NCI-H1930 (cell line): ENCODE measurements around the gene ACSF3.
"Not testable (repeated sequence)": the region's sequence is repeated elsewhere in the genome, so short reads cannot be mapped to it uniquely, and the experiment has no call there.

Experiments used
- DNase-seq, 2 experiments: peaks; one replicate each; lab custom pipeline; 2025; lab: John Stamatoyannopoulos, UW

ACSF3 gene

GRCh38 chr16:89190150-89190958 lies 96.7 kb downstream of the ACSF3 start:
- DNase-seq, result no peak

- no peak for DNase-seq
Measured at GRCh38 chr16:89191033-89191900, 97.6 kb downstream of the ACSF3 start.

DNA sequence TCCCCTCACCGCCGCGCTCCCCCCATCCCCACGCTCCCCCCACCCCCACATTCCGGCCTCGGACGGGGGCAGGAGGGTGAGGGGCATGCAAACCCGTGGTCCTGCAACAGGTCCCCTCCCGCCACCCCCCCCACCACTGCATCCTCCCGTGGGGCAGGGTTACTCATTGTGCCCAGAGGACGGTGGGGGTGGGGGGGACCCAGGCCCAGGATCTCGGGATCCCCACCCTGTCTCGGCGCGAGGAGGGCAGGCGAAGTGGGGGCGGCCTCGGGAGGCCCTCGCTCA lies 98.2 kb downstream of the ACSF3 start:
- DNase-seq, result no peak

- DNase-seq, result not testable (repeated sequence)
Measured at GRCh38 chr16:89192186-89192955, 98.7 kb downstream of the ACSF3 start.

DNA sequence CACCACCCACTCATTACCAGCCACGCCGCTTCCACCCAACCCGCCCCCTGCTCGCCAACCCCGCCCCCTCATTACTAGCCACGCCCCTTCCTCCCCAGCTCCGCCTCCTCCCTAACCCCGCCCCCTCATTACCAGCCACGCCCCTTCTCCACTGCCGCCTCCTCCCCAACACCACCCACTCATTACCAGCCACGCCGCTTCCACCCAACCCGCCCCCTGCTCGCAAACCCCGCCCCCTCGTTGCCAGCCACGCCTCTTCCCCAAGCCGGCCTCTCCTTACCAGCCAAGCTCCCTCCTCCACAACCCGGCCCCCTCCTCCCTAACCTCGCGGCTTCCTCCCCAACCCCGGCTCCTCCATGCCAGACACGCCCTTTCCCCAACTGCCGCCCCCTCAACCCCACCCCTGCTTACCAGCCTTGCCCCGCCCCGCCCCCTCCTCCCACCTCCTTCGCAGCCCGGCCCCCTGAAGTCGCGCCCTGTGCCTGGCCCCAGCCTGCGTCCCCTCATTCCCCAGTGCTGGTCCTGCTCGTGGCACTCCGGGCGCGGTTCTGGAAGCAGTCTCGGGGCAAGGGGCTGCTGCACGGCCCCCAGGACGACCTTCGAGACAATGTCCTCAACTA lies 99.4 kb downstream of the ACSF3 start:
- DNase-seq, result no peak

DNA sequence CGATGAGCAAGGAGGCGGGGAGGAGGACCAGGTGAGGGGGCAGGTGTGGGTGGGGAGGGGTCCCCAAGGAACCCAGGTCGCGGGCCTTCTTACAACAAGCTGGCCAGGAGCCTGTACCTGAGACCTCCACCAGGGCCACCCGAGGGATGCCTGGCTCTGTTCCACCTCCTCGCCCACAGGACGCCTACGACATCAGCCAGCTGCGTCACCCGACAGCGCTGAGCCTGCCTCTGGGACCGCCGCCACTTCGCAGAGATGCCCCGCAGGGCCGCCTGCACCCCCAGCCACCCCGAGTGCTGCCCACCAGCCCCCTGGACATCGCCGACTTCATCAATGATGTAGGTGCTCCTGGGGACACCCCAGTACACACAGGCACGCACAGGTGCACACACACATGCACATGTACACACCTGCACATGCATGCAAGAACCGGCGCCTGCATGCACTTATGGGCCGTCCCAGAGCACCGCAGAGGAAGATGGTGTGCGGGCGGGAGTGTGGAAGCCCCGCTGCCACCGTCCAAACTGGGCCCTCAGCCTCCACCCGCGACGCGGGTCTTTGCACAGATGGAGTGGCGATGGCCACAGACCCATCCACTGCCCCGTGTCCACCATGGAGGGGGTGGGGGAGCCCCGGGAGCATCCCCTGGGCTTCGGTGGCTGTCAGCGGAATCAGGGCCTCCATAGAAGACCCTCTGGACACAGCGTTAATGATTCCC lies 100.1 kb downstream of the ACSF3 start:
- DNase-seq, result no peak

DNA sequence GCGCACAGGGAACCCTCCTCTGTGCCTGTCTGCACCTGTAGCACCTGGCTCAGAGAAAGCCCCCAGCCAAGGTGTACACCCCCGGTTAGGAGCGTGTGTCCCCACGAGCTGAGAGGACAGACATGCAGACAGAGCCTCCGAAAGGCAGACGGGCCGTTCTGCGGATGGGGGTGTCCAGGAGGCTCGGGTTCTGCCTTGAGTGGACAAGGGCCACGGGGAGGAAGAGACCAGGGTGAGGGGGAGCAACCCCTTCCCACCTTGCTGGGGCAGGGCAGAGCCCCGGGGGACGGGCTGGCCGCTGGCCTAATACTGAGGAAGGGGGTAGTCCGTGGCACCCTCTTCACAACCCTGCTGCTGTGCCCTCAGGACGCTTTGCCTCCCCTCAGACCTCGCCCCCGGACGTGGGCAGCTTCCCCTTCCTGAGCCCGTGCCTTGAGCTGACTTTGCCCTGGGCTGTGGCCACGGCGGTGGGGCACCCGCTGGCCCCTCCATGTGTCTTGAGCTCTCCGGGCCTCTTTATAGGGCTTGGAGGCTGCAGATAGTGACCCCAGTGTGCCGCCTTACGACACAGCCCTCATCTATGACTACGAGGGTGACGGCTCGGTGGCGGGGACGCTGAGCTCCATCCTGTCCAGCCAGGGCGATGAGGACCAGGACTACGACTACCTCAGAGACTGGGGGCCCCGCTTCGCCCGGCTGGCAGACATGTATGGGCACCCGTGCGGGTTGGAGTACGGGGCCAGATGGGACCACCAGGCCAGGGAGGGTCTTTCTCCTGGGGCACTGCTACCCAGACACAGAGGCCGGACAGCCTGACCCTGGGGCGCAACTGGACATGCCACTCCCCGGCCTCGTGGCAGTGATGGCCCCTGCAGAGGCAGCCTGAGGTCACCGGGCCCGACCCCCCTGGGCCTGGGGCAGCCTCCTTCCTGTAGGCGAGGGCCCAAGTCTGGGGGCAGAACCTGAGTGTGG lies 101.0 kb downstream of the ACSF3 start:
- no peak for DNase-seq

DNA sequence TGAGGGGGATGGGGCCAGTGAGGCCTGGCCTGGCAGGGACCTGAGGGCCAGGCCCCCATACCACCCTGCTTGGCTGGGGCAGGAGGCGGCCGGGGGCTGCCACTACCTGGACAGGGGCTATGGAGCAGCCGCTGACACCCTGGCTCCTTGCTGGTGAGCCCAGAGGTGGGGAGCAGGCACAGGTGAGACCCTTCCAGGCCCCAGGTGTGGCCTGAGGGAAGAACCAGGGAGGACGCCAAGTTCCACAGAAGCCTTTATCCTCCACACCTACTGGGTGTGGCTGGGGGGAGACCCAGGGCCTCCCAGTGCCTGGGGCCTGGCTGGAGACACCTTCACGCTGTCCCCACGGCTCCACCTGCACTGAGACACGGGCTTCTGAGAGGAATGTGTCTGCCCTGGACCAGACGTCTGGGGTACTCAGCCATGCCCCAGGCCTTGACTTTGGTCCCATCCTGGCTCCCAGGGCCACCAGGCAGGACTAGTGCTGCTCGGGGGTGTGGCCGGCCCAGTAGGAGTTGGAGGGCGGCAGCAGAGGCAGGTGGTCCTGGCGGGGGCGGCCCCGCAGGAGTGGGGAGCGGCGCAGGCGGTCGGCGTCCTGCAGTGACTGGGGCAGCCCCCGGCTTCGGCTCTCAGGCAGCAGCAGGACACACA lies 102.0 kb downstream of the ACSF3 start:
- DNase-seq, result no peak

- DNase-seq, result no peak
Measured at GRCh38 chr16:89197033-89197632, 103.5 kb downstream of the ACSF3 start.

DNA sequence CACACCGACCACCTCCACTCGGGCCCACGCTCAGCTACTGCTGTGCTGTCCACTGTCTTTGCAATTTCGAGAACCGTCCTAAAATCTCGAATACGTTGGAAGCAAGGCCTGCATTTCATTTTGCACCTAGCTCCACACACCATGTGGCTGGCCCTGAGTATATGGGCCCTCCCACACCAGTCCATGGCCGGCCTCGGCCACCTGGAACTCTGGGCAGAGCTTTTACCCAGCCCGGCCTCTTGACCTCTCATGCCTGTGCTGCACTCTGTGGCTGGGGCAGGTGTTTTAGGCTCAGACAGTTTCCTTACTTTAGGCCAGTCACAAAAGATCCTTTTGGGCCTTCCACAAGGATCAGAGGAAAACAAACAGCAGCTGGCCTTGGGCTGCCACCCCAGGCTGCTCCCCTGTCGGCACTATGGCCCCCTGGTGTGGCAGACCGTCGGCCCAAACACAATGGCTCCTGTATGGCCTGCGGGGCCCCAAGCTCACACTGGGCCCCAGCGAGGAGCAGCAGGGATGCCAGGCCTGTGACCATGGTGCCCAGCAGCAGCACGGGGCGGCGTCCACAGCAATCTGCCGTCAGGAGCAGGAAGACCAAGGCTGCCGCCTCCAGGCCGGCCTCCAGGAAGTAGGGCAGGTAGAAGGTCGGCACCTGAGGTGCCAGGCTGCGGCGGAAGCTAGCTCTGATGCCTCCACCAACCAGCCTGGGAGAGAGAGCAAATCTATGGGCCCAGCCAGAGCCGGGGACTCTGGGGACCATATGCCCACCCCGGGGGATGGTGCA lies 104.2 kb downstream of the ACSF3 start:
- DNase-seq, result no peak

GRCh38 chr16:89198417-89199240 lies 105.0 kb downstream of the ACSF3 start:
- no peak for DNase-seq

- DNase-seq, result no peak
Measured at GRCh38 chr16:89199241-89200123, 105.8 kb downstream of the ACSF3 start.

DNA sequence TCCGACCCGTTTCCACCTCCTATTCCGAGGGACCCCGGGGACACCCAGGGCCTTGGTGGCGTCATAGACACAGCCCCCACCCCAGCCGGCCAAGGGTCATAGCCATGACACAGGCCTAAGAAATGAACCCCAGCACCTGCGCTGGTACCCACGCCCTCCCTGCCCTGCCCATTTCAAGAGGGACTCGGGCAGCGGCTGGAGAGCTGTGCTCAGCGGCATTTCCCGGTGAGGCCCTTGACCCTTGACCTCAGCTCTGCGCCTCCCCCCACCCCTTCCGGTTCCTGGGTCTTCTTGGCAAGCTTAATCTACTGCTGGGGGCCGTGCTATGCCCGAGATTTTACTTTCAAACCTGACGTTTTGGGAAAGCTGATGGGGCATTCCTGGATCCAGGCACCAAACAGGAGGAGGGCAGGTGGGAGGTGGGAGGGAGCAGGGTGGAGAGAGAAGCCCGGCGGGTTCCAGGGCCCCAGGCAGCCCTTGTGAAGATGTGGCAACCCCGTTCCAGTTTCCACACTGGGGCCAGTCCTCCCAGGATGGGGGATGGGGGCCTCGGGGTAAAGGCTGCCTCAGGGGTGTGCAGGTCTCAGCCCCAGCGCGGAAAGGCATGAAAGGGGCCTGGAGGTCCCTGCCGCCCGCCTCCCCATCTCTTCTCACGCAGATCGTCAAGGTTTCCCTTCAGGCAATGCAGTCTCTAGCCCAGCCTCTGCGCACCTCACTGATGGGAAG lies 106.6 kb downstream of the ACSF3 start, which contains the start of gene SLC22A31:
SLC22A31 (minus strand) TSS at position 414 of the 726 bp plus-strand sequence; CDS start at position 378, 36 bp downstream.
- no peak for DNase-seq

DNA sequence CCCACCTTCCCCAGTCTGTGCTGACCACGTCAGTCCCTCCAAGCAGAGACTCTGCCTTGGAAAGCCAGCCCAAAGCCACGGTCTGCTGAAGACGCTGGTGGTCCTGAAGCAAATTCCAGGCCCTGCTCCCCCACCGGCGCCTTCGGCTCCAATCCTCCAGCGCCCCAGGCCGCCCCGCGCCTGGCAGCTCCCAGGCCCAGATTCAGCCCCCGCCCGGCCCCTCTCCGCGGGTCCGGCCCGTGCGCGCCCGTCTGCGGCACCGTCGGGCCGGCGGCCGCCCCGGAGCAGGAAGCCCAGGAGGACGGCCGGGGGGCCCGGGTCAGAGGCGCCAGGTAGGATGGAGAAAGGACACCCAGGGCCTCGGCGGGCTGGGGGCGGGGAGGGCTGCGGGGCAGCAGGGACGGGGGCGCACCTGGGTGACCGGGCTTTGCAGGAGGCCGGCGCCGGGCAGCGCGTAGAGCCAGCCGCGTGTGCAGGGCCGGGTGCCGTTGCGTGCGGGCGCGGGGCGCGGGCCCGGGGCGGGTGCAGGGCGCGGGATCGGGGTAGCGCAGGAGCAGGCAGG lies 107.3 kb downstream of the ACSF3 start:
- DNase-seq, result no peak
